LHCN-M2 (cell line): ENCODE results near the gene ENAH. TPM values are rescaled to one million over a fixed set of nuclear protein-coding genes. Genes with fewer than 3 reads are reported as not detected.
A peak's percentile ranks its signal among the peaks of the same experiment; 100 is the strongest.
"Not testable (repeated sequence)": the region's sequence is repeated elsewhere in the genome, so short reads cannot be mapped to it uniquely, and the experiment has no call there.

Experiments used
- DNase-seq: peaks from one replicate; pipeline ENCODE4 v3.0.0-alpha.2; 2012; ENCODE audit warnings: low read depth
- total RNA-seq: library from RNA; depleted of rRNA; stranded (reverse); fragments of >200 nt; gene quantifications from 2 replicates; pipeline ENCODE4 v1.2.3, GENCODE V29; 2014

ENAH gene
- total RNA-seq, 1 experiment from 2014 or later = 82.4 TPM

GRCh38 chr1:225677350-225678124 lies 24.6 kb upstream of the ENAH start:
- no peak for DNase-seq

DNA sequence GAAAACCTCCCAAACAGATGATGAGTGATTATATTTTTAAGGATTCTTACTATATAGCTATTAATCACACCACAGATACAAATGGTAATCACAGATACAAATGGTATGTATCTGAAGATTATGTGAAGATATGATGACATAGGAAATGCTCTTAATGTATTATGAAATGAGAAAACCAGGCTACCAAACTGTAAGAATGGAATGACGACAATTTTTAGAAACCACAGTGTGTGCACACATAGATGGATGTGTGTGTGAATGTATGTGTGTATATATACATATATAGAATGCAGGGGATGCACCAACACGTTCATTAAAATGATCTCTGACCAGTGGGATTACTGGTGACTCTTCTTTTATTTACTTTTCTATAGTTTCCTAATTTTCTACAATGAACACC lies 21.5 kb upstream of the ENAH start:
- DNase-seq = no peak

- DNase-seq = no peak
These were observed 18.1 kb upstream of the ENAH start for GRCh38 chr1:225670806-225671733.

GRCh38 chr1:225670356-225670755 lies 17.4 kb upstream of the ENAH start:
- no peak for DNase-seq

GRCh38 chr1:225668222-225668621 lies 15.3 kb upstream of the ENAH start:
- DNase-seq = no peak

- no peak for DNase-seq
These were observed 14.4 kb upstream of the ENAH start for GRCh38 chr1:225667362-225667761.

- DNase-seq = no peak
These were observed 13.6 kb upstream of the ENAH start for GRCh38 chr1:225666495-225666894.

DNA sequence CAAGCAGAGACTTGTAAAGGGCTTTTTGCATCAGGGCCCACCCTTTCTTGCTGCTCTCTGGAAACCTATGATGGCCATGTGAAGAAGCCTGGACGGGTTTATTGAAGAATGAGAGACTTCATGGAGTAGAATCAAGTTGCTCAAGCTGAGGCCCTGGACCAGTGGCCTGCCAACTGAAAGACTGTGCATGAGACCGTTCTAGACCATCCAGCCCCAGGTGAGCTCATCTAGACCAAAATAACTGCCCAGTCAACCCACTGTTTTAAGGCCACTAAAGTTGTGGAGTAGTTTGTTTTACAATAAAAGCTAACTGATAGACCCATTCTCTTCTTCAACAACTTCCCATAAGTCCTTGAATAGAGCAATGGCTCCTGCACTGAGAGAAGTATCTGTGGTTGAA lies 11.8 kb upstream of the ENAH start:
- no peak for DNase-seq

- no peak for DNase-seq
These were observed 9.2 kb upstream of the ENAH start for GRCh38 chr1:225662155-225662554.

GRCh38 chr1:225660544-225660946 lies 7.6 kb upstream of the ENAH start:
- DNase-seq = no peak

DNA sequence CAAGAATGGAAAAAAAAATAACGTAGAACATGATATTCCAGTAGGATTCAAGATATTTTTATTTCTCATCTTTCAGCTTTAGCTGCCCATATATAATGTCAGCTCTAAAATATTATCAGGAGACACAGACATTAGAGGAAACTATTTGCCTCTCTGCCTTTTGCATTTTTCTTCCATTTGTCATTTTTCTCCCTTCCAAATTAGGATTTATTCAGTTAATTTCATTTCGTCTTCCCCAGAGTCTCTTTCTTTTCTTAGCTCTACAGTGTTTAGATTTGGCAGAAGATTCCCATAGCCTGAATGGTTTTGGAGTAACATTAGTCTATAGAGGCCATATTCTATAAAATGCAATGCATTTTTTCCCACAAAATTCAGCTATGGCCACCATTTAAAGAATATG lies 5.1 kb upstream of the ENAH start:
- DNase-seq = peak; percentile 19

- DNase-seq = peak; percentile 79
These were observed 4.6 kb upstream of the ENAH start for GRCh38 chr1:225657462-225657989.

GRCh38 chr1:225656259-225656655 lies 3.3 kb upstream of the ENAH start:
- not testable (repeated sequence) for DNase-seq

GRCh38 chr1:225655509-225656258 lies 2.8 kb upstream of the ENAH start:
- DNase-seq = peak; percentile 97

GRCh38 chr1:225654688-225655508 lies 2.0 kb upstream of the ENAH start:
- no peak for DNase-seq

GRCh38 chr1:225654277-225654597 lies 1.3 kb upstream of the ENAH start:
- DNase-seq = peak; percentile 14

DNA sequence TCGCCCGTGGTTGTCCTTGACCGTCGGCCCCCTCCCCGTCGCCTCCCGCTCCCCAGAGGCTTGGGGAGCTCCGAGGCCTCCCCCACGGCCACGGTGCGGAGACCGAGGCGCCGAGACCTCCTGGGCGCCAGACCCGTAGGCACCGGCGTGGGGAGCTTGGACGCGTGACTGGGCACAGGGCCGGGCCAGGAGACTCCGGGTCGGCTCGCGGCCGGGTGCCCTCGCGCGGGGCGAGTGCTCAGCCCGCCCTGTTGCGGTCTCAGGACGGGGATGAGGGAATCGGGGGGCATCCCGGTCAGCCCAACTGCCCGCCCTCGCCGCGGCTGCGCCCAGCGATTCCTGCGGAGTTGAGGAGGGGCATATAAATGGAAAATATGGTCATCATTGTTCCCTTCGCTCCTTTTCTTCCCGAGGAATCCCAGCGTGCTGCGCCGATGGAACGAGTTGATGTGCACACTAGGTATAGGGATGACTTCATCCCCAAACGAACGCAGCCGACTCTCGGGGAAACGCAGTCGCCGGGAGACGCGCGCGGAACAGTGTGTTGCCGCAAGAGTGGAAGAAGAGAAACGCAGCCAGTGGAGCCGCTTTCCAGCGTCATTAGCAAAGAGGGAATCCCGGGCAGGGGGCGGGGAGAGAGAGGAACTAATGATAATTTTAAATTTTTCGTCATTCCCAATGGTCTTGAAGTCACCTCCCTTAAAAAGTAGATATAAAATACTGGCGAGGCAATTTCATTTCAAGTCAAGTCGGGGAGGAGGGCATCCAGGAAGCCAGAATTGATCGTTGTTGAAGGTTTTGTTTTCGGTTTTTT lies 747 bp upstream of the ENAH start:
- DNase-seq = peak; percentile 73

GRCh38 chr1:225651872-225652728 lies 823 bp downstream of the ENAH start:
- DNase-seq = peak; percentile 63

- DNase-seq = peak; percentile 59
These were observed 1.5 kb downstream of the ENAH start for GRCh38 chr1:225651376-225651871.
